ENCODE measurements around the gene SLC5A4.

SLC5A4 gene

GRCh38 chr22:32236970-32237369 lies 18.2 kb downstream of the SLC5A4 start:
- POLR2A ChIA-PET = no interaction called here
- DNase-seq (ENCODE audit: extremely low spot score) = no peak
- CTCF ChIA-PET = no interaction called here
- TF ChIP-seq CTCF (IDR thresholded peaks at IDR 0.05; ENCODE audit: control extremely low read depth, extremely low read depth, low read depth, missing control alignments) = no peak

GRCh38 chr22:32233091-32233490 lies 22.1 kb downstream of the SLC5A4 start:
- CTCF ChIA-PET = interaction anchor here (2.9 kb wide), 1 partner anchor 33 kb away, joined by 12 read pairs; no protein-coding TSS in a partner anchor
- TF ChIP-seq CTCF (IDR thresholded peaks at IDR 0.05; ENCODE audit: control extremely low read depth, extremely low read depth, low read depth, missing control alignments) = no peak
- POLR2A ChIA-PET = no interaction called here
- DNase-seq (ENCODE audit: extremely low spot score) = no peak

- POLR2A ChIA-PET = no interaction called here
- TF ChIP-seq CTCF (IDR thresholded peaks at IDR 0.05; ENCODE audit: control extremely low read depth, extremely low read depth, low read depth, missing control alignments) = no peak
- DNase-seq (ENCODE audit: extremely low spot score) = no peak
- CTCF ChIA-PET = no interaction called here
Measured at GRCh38 chr22:32232191-32232830, 22.8 kb downstream of the SLC5A4 start.

GRCh38 chr22:32226326-32227104 lies 28.6 kb downstream of the SLC5A4 start:
- ChIA-PET POLR2A (no interaction called here), CTCF (no interaction called here)
- TF ChIP-seq CTCF (IDR thresholded peaks at IDR 0.05; ENCODE audit: control extremely low read depth, extremely low read depth, low read depth, missing control alignments) = no peak
- DNase-seq (ENCODE audit: extremely low spot score) = no peak

GRCh38 chr22:32222991-32223390 lies 32.2 kb downstream of the SLC5A4 start:
- ChIA-PET POLR2A (no interaction called here), CTCF (interaction anchor here (1.0 kb wide), 1 partner anchor 44 kb away, joined by 3 read pairs; no protein-coding TSS in a partner anchor)
- DNase-seq (ENCODE audit: extremely low spot score) = no peak
- no peak for TF ChIP-seq CTCF (IDR thresholded peaks at IDR 0.05; ENCODE audit: control extremely low read depth, extremely low read depth, low read depth, missing control alignments)

- POLR2A ChIA-PET = no interaction called here
- no peak for DNase-seq (ENCODE audit: extremely low spot score)
- CTCF ChIA-PET = no interaction called here
- TF ChIP-seq CTCF (IDR thresholded peaks at IDR 0.05; ENCODE audit: control extremely low read depth, extremely low read depth, low read depth, missing control alignments) = no peak
Measured at GRCh38 chr22:32219026-32219425, 36.1 kb downstream of the SLC5A4 start.
